GM19025 (cell line): ENCODE results near the gene TRIM29.
"Not testable (repeated sequence)": the region's sequence is repeated elsewhere in the genome, so short reads cannot be mapped to it uniquely, and the experiment has no call there.

ENCODE experiments used
- ATAC-seq: cut with Tn5 transposase; IDR thresholded peaks from one replicate; pipeline ENCODE4 v1.9.1; 2021; ENCODE audit warnings: mild to moderate bottlenecking, low read depth, moderate library complexity; ENCODE audit not compliant: unreplicated experiment

TRIM29 gene

GRCh38 chr11:120137611-120138521, at the start of gene TRIM29:
Gene TRIM29 (minus strand): TSS chr11:120138113. CDS start chr11:120138031, 82 bp downstream.
- no peak for ATAC-seq

DNA sequence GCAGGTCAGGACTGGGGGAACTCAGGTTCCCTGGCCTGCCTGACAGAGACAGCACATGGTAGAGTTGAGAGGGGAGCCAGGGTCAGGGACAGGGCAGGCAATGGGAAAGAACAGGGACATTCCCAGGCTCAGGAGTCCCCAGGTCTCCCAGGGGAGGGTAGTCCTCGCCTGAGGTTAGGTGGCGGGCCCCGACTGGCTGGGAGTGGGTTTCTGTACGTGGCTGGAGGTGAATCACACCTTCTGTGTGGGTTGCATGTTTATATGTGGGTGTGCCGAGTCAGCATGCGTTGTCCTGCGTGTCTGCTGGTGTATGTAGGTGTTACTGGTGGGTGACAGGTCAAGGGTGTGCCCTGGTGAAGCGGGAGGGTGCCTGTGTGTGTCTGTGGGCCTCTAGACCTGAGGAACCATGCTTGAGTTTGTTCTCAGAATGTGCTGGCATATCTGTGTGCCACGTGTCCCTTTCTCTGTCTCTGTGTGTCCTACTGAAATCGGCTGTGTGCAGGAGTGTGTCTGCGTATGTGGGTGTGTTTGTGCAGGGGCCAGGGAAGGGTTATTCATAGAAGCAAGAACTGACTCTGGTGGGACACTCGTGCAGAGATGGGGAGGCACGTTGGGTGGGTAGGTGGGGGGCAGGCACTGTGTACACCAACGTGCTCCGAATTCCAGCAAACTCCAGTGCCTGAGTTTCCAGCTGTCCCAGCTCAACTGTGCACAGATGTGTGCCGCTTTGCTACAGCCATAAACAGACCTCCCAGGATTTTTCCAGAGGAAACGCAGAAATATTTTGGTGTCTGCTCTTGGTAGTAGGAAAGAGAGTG, 49.1 kb upstream of the TRIM29 start:
- ATAC-seq: peak; percentile 69

- no peak for ATAC-seq
Observed at GRCh38 chr11:120186456-120186773, 48.5 kb upstream of the TRIM29 start.

DNA sequence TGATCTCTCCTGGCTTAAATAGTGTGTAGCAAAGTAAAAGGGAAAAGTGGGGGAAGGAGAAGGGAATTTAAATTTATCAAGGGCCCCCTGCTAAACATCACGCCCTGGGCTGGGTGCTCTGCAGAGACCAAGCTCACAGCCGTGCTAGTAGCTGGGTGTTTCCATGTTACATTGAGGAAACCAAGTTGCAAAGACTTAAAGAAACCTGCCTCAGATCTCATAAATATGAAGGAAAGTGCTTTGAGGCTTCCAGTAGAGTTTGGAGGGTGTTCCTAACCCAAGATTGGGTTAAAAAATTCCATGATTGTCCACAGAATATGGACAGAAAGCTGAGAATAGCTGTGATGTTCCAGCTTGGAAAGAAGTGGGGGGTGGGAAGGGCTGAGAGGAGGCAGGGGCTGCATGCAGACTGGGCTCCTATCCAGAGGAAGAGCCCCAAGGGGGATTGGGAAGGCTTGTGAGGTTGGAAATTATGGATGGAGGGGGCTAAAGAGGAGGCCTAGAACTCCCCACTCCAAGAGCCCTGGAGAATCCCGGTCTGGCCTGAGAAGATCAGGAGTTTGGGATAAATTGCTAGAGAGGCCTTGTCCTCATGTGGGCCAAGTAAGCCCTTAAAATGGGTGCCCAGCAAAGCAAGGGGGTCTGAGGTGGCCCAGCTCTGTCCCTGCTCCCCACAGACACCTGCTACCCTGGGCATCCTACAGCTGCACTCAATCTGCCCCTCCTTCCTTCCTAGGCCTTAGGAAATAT, 48.0 kb upstream of the TRIM29 start:
- no peak for ATAC-seq

DNA sequence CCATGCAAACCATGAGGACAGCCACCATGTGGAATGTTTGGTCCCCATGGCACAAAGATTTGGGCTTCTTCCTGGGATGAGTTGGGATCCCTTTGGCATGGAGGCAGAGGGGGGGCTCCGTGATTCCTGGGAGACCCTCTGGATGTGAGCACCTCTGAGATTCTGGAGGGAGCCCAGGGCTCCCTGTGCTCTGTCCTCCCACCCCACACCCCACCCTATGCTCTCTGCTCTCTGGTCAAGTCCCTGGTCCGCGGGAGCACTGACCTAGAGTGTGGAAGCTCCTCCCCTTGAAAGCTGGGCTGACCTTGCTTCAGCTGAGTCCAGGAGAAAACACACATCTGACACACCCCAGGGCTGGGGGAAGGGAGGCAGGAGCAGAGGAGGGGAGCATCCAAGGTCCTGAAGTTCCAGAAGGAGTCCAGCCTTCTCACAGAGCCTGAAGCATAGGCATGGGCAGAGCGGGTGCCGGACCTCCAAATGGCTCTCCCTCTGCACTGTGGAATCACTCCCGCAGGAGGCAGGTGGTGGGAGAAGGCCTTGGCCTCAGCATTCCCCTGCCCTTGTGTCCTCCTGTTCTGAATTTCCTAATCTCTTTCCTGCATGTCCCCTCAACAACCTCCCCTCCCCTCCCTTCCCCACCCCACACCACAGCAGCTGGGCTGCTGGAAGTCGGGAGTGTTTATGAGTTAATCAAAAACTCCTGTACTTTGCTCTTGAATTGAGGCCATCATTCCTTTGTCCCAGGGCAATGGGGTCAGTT, 47.2 kb upstream of the TRIM29 start:
- no peak for ATAC-seq

- ATAC-seq: no peak
Observed at GRCh38 chr11:120184371-120184945, 46.5 kb upstream of the TRIM29 start.

GRCh38 chr11:120183701-120184141, 45.8 kb upstream of the TRIM29 start:
- ATAC-seq: no peak

DNA sequence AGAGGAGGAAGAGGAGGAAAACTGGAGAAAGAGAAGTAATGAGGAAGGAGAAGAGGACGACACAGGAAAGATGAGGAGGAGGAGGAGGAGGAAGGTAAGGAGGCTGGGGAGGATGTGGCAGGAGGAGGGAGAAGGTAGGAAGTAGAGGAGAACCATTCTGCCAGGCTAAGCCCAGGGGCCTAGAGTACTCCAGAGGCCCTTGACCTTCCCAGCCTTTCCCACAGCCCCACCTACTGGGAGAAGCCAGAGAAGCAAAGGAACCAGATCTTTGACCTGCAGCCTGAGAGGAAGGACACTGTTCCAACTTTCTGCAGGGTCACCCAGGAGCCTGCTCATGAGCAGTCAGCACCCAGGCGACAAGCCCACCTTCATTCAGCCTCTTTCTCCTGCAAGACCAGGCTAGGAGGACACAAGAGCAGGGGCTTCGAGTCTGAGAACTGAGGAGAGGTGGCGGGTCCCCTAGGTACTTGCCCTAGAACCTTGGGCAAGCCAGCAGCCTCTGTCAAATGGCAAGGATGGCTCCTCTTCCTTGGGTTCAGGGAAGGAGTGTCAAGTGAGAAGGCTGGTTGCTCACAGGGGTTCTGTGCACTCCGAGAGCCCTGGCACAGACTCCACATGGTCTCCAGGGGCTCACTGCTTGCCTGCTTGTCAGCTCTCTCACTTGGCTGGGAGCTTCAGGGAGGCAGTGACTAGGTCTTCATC, 45.0 kb upstream of the TRIM29 start:
- no peak for ATAC-seq

GRCh38 chr11:120182372-120182771, 44.5 kb upstream of the TRIM29 start:
- no peak for ATAC-seq

DNA sequence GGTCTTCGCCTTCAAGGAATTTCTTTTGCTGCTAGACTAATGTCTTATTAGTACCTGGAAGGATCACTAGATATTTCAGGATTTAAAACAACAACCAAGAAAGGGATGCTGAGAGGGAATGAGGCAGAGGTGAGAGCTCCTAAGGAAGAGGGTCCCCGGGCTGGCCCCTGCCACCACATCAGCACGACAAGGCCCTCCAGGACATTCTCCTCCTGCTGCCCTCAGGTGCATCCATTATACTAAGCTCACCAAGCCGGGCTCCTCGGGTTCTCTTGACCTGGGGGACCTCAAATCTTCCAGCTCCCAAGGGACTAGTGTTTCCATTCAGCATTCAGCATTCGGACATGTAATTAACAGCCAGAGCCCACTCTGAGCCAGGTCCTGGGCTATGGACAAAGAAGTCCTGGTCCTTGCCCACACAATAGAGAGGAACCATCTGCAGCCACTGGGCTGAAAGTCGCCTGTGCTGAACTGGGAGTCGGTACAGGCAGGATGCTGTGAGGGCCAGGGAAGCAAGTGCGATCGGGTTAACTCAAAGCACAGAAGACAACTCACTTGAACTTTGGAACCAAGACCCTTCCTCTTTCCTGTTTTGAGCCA, 43.6 kb upstream of the TRIM29 start:
- no peak for ATAC-seq

DNA sequence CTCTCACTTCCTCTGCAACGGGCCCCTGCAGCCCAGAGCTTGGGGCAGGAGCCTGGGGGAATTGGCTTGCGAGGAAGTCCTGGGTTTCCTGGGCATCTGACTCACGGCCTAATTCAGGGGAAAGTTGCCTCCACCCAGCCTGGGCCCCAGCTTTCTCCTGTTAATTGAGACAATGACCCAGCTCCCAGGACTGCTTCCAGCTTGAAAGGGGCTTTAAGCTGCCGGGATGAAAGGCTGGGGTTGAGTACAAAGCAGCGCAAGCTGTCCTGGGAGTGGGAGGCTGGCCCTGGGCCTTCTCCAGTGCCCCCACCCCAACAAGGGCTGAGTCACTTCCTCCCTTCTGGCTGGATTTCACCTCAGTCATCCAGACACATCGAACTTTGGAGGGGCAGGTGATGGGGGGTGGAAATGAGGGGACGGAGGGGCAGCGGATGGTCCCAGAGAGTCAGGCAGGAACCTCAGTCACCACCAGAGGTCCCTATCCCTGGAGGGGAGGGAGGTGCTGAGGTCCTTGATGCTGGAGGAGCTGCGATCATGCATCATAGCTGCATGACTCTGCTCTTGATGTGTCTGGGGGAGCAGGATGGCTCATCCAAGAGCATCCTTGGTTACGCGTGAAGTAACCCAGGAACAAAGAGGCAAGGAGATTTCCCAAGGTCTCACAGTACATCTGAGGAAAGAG, 42.8 kb upstream of the TRIM29 start:
- no peak for ATAC-seq

- ATAC-seq: not testable (repeated sequence)
Observed at GRCh38 chr11:120180063-120180462, 42.1 kb upstream of the TRIM29 start.

- no peak for ATAC-seq
Observed at GRCh38 chr11:120179057-120179672, 41.3 kb upstream of the TRIM29 start.

GRCh38 chr11:120178561-120179056, 40.7 kb upstream of the TRIM29 start:
- no peak for ATAC-seq

- ATAC-seq: no peak
Observed at GRCh38 chr11:120174866-120175265, 37.0 kb upstream of the TRIM29 start.

DNA sequence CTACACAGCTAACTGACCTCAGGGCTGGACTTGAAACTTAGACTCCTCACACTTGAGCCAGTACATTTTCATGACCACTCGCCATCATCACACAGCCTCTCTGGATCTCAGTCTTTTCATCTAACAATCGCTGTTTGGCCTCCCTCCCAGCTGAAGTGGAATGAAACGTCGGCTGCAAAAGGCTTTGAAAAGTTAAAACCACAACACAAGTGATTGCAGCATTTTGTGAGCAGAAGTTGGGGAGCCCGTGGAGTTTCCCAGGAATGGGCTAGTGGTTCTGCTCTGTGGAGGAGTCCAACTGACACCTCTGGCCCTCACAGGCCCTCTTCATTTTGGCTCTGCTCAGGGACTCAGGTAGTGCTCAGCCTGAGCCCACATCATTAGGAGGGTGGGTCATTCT, 35.9 kb upstream of the TRIM29 start:
- ATAC-seq: no peak

DNA sequence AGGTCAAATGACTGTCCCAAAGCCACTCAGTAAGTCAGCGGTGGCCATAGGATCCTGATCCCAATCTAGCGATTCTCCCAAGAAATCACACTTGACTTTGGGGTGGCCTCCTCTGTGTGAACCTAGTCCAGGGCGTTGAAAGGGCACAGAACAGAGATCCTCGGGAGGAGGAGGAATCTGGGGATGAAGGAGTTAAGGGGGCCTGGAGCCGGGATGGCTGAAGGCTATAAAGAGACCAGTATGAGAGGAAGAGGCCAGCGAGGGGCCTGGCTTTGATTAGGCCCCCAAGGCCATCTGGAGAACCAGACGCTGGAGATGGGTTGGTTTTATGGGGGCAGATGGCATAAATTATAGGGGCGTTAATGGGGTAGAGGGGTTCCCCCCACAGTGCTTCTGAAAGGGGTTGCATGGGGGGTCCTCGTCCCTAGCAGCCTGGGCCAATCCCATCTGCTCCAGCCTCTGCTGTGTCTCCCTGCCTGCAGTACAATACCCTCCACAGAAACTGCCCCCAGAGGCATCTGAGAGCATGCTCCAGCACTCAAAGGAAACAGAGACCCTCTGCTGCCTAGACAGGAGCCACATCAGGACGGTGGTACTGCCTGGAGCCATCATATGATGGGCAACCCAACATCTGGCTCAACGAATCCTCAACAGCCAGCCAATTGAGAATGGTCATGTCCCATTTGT, 35.2 kb upstream of the TRIM29 start:
- ATAC-seq: no peak
